B cell (primary cell): ENCODE results near the gene OASL. TPM values are rescaled to one million over a fixed set of nuclear protein-coding genes. Genes with fewer than 3 reads are reported as not detected.

ENCODE experiments used
- ATAC-seq: fragments of 200-7000 bp; cut with Tn5 transposase; one replicate; pipeline ENCODE4 v1.10.0; 2021; ENCODE audit warnings: low read depth, mild to moderate bottlenecking, moderate number of reproducible peaks, moderate library complexity
- CTCF ChIA-PET: fragments of 350-600 bp; sonication (Branson Sonifier 250); formaldehyde crosslinking; loops from one replicate; lab custom pipeline; 2021; ENCODE audit warnings: antibody characterized with exemption, inconsistent platforms; lab: Charles Lee
- POLR2A ChIA-PET: fragments of 350-600 bp; sonication (Branson Sonifier 250); formaldehyde crosslinking; loops from one replicate; lab custom pipeline; 2021; ENCODE audit warnings: antibody characterized with exemption; lab: Charles Lee
- DNase-seq: peaks from one replicate; pipeline ENCODE4 v3.0.0; 2013
- H2AFZ ChIP-seq: 2 replicates; pipeline ENCODE4 v1.6.1; 2012; ENCODE audit warnings: mild to moderate bottlenecking, low read depth, low read length; ENCODE audit not compliant: insufficient read depth, poor library complexity, severe bottlenecking
- H3K27ac ChIP-seq, 2 donors: 1 replicate in 1 of 2; 2 replicates in 1 of 2; pipeline ENCODE4 v1.5.1; 2012 to 2013; ENCODE audit warnings: low read length in 2 of 2, mild to moderate bottlenecking in 2 of 2, moderate library complexity in 1 of 2
- H3K27me3 ChIP-seq, 4 experiments: fragments of 200-600 bp in 1 of 4; sonication (generic) in 1 of 4; replicated peaks in 1 of 4; 1 replicate in 2 of 4; 2 replicates in 2 of 4; pipeline versions ENCODE4 v1.6.1 to v1.7.0; 2013 to 2016; ENCODE audit warnings: low read length in 3 of 4, mild to moderate bottlenecking in 2 of 4, mixed read lengths in 1 of 4, moderate library complexity in 1 of 4; ENCODE audit not compliant: insufficient read depth in 4 of 4, control insufficient read depth in 3 of 4; ENCODE audit errors: control extremely low read depth in 1 of 4
- H3K36me3 ChIP-seq, 2 experiments: replicated peaks in 1 of 2; 1 replicate in 1 of 2; 2 replicates in 1 of 2; pipeline versions ENCODE4 v1.6.1 to v1.7.1; 2013; ENCODE audit warnings: low read length in 1 of 2; ENCODE audit not compliant: insufficient read depth in 2 of 2, control insufficient read depth in 1 of 2; ENCODE audit errors: control extremely low read depth in 1 of 2, extremely low read depth in 1 of 2
- H3K4me1 ChIP-seq, 2 donors: fragments of 200-600 bp in 1 of 2; sonication (generic) in 1 of 2; 1 replicate in 1 of 2; 2 replicates in 1 of 2; pipeline versions ENCODE4 v1.5.1 to v1.6.1; 2013 to 2017; ENCODE audit warnings: low read length in 2 of 2; ENCODE audit not compliant: control insufficient read depth in 2 of 2, insufficient read depth in 2 of 2
- H3K4me2 ChIP-seq: replicated peaks from 2 replicates; pipeline ENCODE3; 2012; ENCODE audit warnings: mild to moderate bottlenecking, low read depth, low read length; ENCODE audit not compliant: poor library complexity, severe bottlenecking
- H3K4me3 ChIP-seq, 5 experiments: fragments of 200-600 bp in 1 of 5; sonication (generic) in 1 of 5; 1 replicate in 3 of 5; 2 replicates in 2 of 5; pipeline versions ENCODE4 v1.5.1 to v1.7.0; 2011 to 2016; ENCODE audit warnings: low read length in 4 of 5, mild to moderate bottlenecking in 4 of 5, low read depth in 2 of 5, control low read depth in 1 of 5, moderate library complexity in 1 of 5; ENCODE audit not compliant: insufficient read depth in 1 of 5; ENCODE audit errors: control extremely low read depth in 1 of 5, extremely low read depth in 1 of 5
- H3K79me2 ChIP-seq: fragments of 200-600 bp; sonication (generic); one replicate; pipeline ENCODE4 v1.6.0; 2016; ENCODE audit warnings: low read length; ENCODE audit not compliant: control insufficient read depth, insufficient read depth
- H3K9ac ChIP-seq: fragments of 200-600 bp; sonication (generic); 2 replicates; pipeline ENCODE4 v1.6.1; 2017; ENCODE audit warnings: mild to moderate bottlenecking, low read length, moderate library complexity
- H3K9me3 ChIP-seq, 3 donors: one replicate each; pipeline versions ENCODE4 v1.6.1 to v1.7.1; 2013; ENCODE audit warnings: low read length in 2 of 3; ENCODE audit not compliant: control insufficient read depth in 2 of 3, insufficient read depth in 1 of 3; ENCODE audit errors: control extremely low read depth in 1 of 3
- H4K20me1 ChIP-seq: 2 replicates; pipeline ENCODE4 v1.6.0; 2012; ENCODE audit warnings: mild to moderate bottlenecking, low read length; ENCODE audit not compliant: insufficient read depth, control insufficient read depth, poor library complexity, severe bottlenecking
- H3K27ac Mint-ChIP-seq: one replicate; pipeline ENCODE4 v1.8.0; 2021; ENCODE audit warnings: mixed read lengths
- H3K27me3 Mint-ChIP-seq: one replicate; pipeline ENCODE4 v1.8.0; 2021; ENCODE audit warnings: mixed read lengths
- H3K4me1 Mint-ChIP-seq: one replicate; pipeline ENCODE4 v1.8.0; 2021; ENCODE audit warnings: mixed read lengths
- H3K4me3 Mint-ChIP-seq: one replicate; pipeline ENCODE4 v1.8.0; 2021; ENCODE audit warnings: mixed read lengths
- H3K9me3 Mint-ChIP-seq: one replicate; pipeline ENCODE4 v1.8.0; 2022; ENCODE audit warnings: mixed read lengths; ENCODE audit not compliant: insufficient read depth
- CTCF ChIP-seq: fragments of 200-600 bp; IDR thresholded peaks from one replicate; pipeline ENCODE4 v1.8.0; 2022; ENCODE audit warnings: antibody characterized with exemption, mild to moderate bottlenecking
- EZH2 ChIP-seq: IDR thresholded peaks from 2 replicates; pipeline ENCODE4 v1.6.1; 2012; ENCODE audit warnings: borderline replicate concordance, low read depth, mild to moderate bottlenecking, moderate library complexity, low read length; ENCODE audit not compliant: insufficient read depth, poor library complexity, severe bottlenecking
- WGBS: methylation state at CpG from one replicate; pipeline ENCODE4 v1.1.5; 2013; ENCODE audit warnings: missing lambda C conversion rate; ENCODE audit not compliant: insufficient coverage; 5-methylcytosine and 5-hydroxymethylcytosine counted together
- intact Hi-C: fragments of 100-400 bp; cut with micrococcal nuclease; formaldehyde crosslinking; loops from one replicate; pipeline ENCODE4 v1.10.0; 2022
- polyA plus RNA-seq: library from polyadenylated mRNA; depleted of rRNA; stranded (reverse); fragments of >200 nt; gene quantifications from 2 replicates; pipeline ENCODE4 v1.2.3, GENCODE V29; 2012
- total RNA-seq, 2 donors: library from RNA; stranded (reverse); fragments of 120-200 nt in 1 of 2; gene quantifications; 1 replicate in 1 of 2; 2 replicates in 1 of 2; pipeline versions ENCODE4 v1.2.3 to v1.2.4, GENCODE V29; 2013 to 2022

The OASL gene
- total and polyA plus RNA-seq, 2 donors (not counting 1 experiment from before 2014, with no cell fraction given), result 0.18 to 1.1 TPM

- ATAC-seq, result no peak
- WGBS, result 95% methylated on average over 11 of the region's 11 CpGs
- Histone ChIP-seq H3K79me2 (no peaks in the 10 kb centered on the region), H3K9me3 (peaks cover 0 to 4% (median 0%) of the 10 kb centered on the region in 3 donors), H4K20me1 (no peaks in the 10 kb centered on the region), H3K9ac (no peak overlapping the region), H3K4me3 (no peak overlapping the region), H3K4me1 (no peaks in the 10 kb centered on the region), H3K4me2 (no peak overlapping the region), H3K27me3 (peaks cover 0 to 11% (median 0%) of the 10 kb centered on the region in 4 experiments), H3K36me3 (no peaks in the 10 kb centered on the region), H3K27ac (no peak overlapping the region), H2AFZ (no peak overlapping the region)
- Mint-ChIP-seq H3K27me3 (peaks cover 22% of the 10 kb centered on the region), H3K9me3 (no peaks in the 10 kb centered on the region), H3K4me1 (no peaks in the 10 kb centered on the region), H3K27ac (no peak overlapping the region), H3K4me3 (no peak overlapping the region)
- intact Hi-C loops, result no loop called here
- TF ChIP-seq CTCF (no peak), EZH2 (no peak)
- no peak for DNase-seq
- CTCF ChIA-PET, result no interaction called here
- POLR2A ChIA-PET, result no interaction called here
These were observed 45.5 kb downstream of the OASL start for GRCh38 chr12:120993496-120993895.

GRCh38 chr12:120992989-120993388 is 46.1 kb downstream of the OASL start:
- Histone ChIP-seq H3K4me2 (no peak overlapping the region), H3K9ac (no peak overlapping the region), H3K4me1 (no peaks in the 10 kb centered on the region), H3K36me3 (no peaks in the 10 kb centered on the region), H3K79me2 (no peaks in the 10 kb centered on the region), H3K4me3 (no peak overlapping the region), H4K20me1 (no peaks in the 10 kb centered on the region), H2AFZ (no peak overlapping the region), H3K27ac (no peak overlapping the region), H3K27me3 (peaks cover 0 to 11% (median 0%) of the 10 kb centered on the region in 4 experiments), H3K9me3 (peaks cover 0 to 4% (median 0%) of the 10 kb centered on the region in 3 donors)
- Mint-ChIP-seq H3K4me1 (no peaks in the 10 kb centered on the region), H3K27ac (no peak overlapping the region), H3K9me3 (peaks cover 3% of the 10 kb centered on the region), H3K27me3 (peaks cover 22% of the 10 kb centered on the region), H3K4me3 (no peak overlapping the region)
- TF ChIP-seq CTCF, result no peak
- no peak for TF ChIP-seq EZH2
- ATAC-seq (no peak), DNase-seq (no peak)
- no CpG with 5 or more reads among the region's 1 CpG for WGBS
- ChIA-PET CTCF (no interaction called here), POLR2A (no interaction called here)
- intact Hi-C loops, result no loop called here
